Astrocyte of the hippocampus (primary cell): ENCODE measurements around the gene DIS3L.
A peak's percentile ranks its signal among the peaks of the same experiment; 100 is the strongest.
"Not testable (repeated sequence)": the region's sequence is repeated elsewhere in the genome, so short reads cannot be mapped to it uniquely, and the experiment has no call there.

Source experiments
- DNase-seq: peaks from one replicate; pipeline ENCODE4 v3.0.0; 2011; ENCODE audit warnings: low read depth, low spot score

Gene DIS3L

GRCh38 chr15:66278056-66278455 lies 15.3 kb upstream of the DIS3L start:
- DNase-seq: peak; percentile 38

GRCh38 chr15:66278671-66279070 lies 14.7 kb upstream of the DIS3L start:
- no peak for DNase-seq

GRCh38 chr15:66284271-66284670 lies 9.1 kb upstream of the DIS3L start:
- no peak for DNase-seq

- DNase-seq: peak; percentile 55
These were observed 7.7 kb upstream of the DIS3L start for GRCh38 chr15:66285533-66286280.

GRCh38 chr15:66287461-66288057 lies 5.8 kb upstream of the DIS3L start:
- peak; percentile 38 for DNase-seq

- no peak for DNase-seq
These were observed 5.3 kb upstream of the DIS3L start for GRCh38 chr15:66288093-66288492.

GRCh38 chr15:66288551-66289185 lies 4.7 kb upstream of the DIS3L start:
- DNase-seq: no peak

GRCh38 chr15:66290007-66290406 lies 3.4 kb upstream of the DIS3L start:
- DNase-seq: no peak

- no peak for DNase-seq
These were observed 2.9 kb upstream of the DIS3L start for GRCh38 chr15:66290518-66290917.

- DNase-seq: no peak
These were observed 1.4 kb upstream of the DIS3L start for GRCh38 chr15:66291816-66292570.

- DNase-seq: no peak
These were observed 573 bp upstream of the DIS3L start for GRCh38 chr15:66292571-66293418.

- peak; percentile 77 for DNase-seq
These were observed 976 bp downstream of the DIS3L start for GRCh38 chr15:66294157-66294931.

GRCh38 chr15:66294932-66295235 lies 1.5 kb downstream of the DIS3L start:
- no peak for DNase-seq

- no peak for DNase-seq
These were observed 2.8 kb downstream of the DIS3L start for GRCh38 chr15:66296186-66296585.

GRCh38 chr15:66298803-66299251 lies 5.5 kb downstream of the DIS3L start:
- peak; percentile 13 for DNase-seq

GRCh38 chr15:66302489-66303278 lies 9.3 kb downstream of the DIS3L start:
- no peak for DNase-seq

GRCh38 chr15:66304425-66304824 lies 11.1 kb downstream of the DIS3L start:
- DNase-seq: not testable (repeated sequence)

- no peak for DNase-seq
These were observed 13.0 kb downstream of the DIS3L start for GRCh38 chr15:66306381-66306780.

- no peak for DNase-seq
These were observed 15.2 kb downstream of the DIS3L start for GRCh38 chr15:66308531-66308930.

- no peak for DNase-seq
These were observed 16.5 kb downstream of the DIS3L start for GRCh38 chr15:66309828-66310227.
